GM23338 (cell line): ENCODE measurements around the gene UCKL1. TPM values are rescaled to one million over a fixed set of nuclear protein-coding genes. Genes with fewer than 3 reads are reported as not detected.
A peak's percentile ranks its signal among the peaks of the same experiment; 100 is the strongest.

Experiments used
- ATAC-seq: fragments of 200-7000 bp; cut with Tn5 transposase; 3 replicates; pipeline ENCODE4 v1.9.1; 2020
- DNase-seq: peaks from one replicate; pipeline ENCODE4 v3.0.0-alpha.2; 2015; ENCODE audit warnings: low spot score
- H2AFZ ChIP-seq: fragments of 200-600 bp; sonication (generic); 2 replicates; pipeline ENCODE4 v1.8.0; 2016; ENCODE audit warnings: antibody characterized with exemption, mild to moderate bottlenecking, moderate library complexity
- H3F3A ChIP-seq: fragments of 200-600 bp; sonication (generic); replicated peaks from 2 replicates; pipeline ENCODE4 v1.8.0; 2017; ENCODE audit warnings: antibody characterized with exemption, mixed run types, low read depth
- H3K27ac ChIP-seq: fragments of 200-600 bp; sonication (generic); 2 replicates; pipeline ENCODE4 v1.6.1; 2016; ENCODE audit warnings: low read depth
- H3K27me3 ChIP-seq: fragments of 200-600 bp; sonication (generic); 2 replicates; pipeline ENCODE4 v1.8.0; 2016; ENCODE audit warnings: mild to moderate bottlenecking, mixed run types, moderate library complexity; ENCODE audit not compliant: insufficient read depth
- H3K36me3 ChIP-seq: fragments of 200-600 bp; sonication (generic); 2 replicates; pipeline ENCODE4 v1.8.0; 2016; ENCODE audit warnings: mild to moderate bottlenecking; ENCODE audit not compliant: insufficient read depth
- H3K4me1 ChIP-seq: fragments of 200-600 bp; sonication (generic); 2 replicates; pipeline ENCODE4 v1.8.0; 2016; ENCODE audit warnings: mild to moderate bottlenecking, moderate library complexity; ENCODE audit not compliant: insufficient read depth
- H3K4me2 ChIP-seq: fragments of 200-600 bp; sonication (generic); 2 replicates; pipeline ENCODE4 v1.7.1; 2017; ENCODE audit warnings: mixed run types
- H3K4me3 ChIP-seq: fragments of 200-600 bp; sonication (generic); 2 replicates; pipeline ENCODE4 v1.6.1; 2016; ENCODE audit warnings: mixed run types
- H3K79me2 ChIP-seq: fragments of 200-600 bp; sonication (generic); replicated peaks from 2 replicates; pipeline ENCODE4 v1.8.0; 2017; ENCODE audit warnings: mild to moderate bottlenecking; ENCODE audit not compliant: insufficient read depth
- H3K9me2 ChIP-seq: fragments of 200-600 bp; sonication (generic); 2 replicates; pipeline ENCODE4 v1.8.0; 2017; ENCODE audit not compliant: insufficient read depth
- H4K20me1 ChIP-seq: fragments of 200-600 bp; sonication (generic); replicated peaks from 2 replicates; pipeline ENCODE4 v1.8.0; 2017; ENCODE audit warnings: mild to moderate bottlenecking; ENCODE audit not compliant: insufficient read depth
- H3K27ac Mint-ChIP-seq: 2 replicates; pipeline ENCODE4 v1.8.0; 2020; ENCODE audit warnings: inconsistent platforms, mild to moderate bottlenecking, moderate library complexity, mixed read lengths
- H3K27me3 Mint-ChIP-seq: 3 replicates; pipeline ENCODE4 v1.8.0; 2022; ENCODE audit warnings: low read depth, mild to moderate bottlenecking, moderate library complexity, mixed read lengths, inconsistent platforms; ENCODE audit not compliant: insufficient read depth, poor library complexity
- H3K36me3 Mint-ChIP-seq: 3 replicates; pipeline ENCODE4 v1.8.0; 2021; ENCODE audit warnings: low read depth, mild to moderate bottlenecking, inconsistent platforms, moderate library complexity, mixed read lengths
- H3K4me1 Mint-ChIP-seq: 3 replicates; pipeline ENCODE4 v1.8.0; 2020; ENCODE audit warnings: mild to moderate bottlenecking, inconsistent platforms, mixed read lengths
- H3K4me3 Mint-ChIP-seq: 3 replicates; pipeline ENCODE4 v1.8.0; 2021; ENCODE audit warnings: moderate library complexity, mild to moderate bottlenecking, inconsistent platforms, mixed read lengths
- H3K9me3 Mint-ChIP-seq: 3 replicates; pipeline ENCODE4 v1.8.0; 2020; ENCODE audit warnings: moderate library complexity, mild to moderate bottlenecking, inconsistent platforms, mixed read lengths
- CREB1 ChIP-seq: fragments of 250-450 bp; sonication (Bioruptor Pico); IDR thresholded peaks from 2 replicates; pipeline ENCODE4 v1.5.0; 2020; ENCODE audit warnings: low read depth, mild to moderate bottlenecking, moderate library complexity
- POLR2AphosphoS5 ChIP-seq: IDR thresholded peaks from 2 replicates; pipeline ENCODE4 v1.6.1; 2016; ENCODE audit warnings: antibody characterized with exemption, low read depth
- polyA plus RNA-seq: library from polyadenylated mRNA; unstranded; fragments of >200 nt; fragmentation: Nextera tagmentation; extraction: Ambion mirVana; gene quantifications from 2 replicates; pipeline ENCODE4 v1.2.1, GENCODE V29; 2016
- total RNA-seq: library from RNA; depleted of rRNA; stranded (reverse); fragments of >200 nt; shearing (Covaris generic); gene quantifications from 2 replicates; pipeline ENCODE4 v1.2.3, GENCODE V29; 2014
- TF ChIP-seq, protein P1 (sequence below): fragments of 250-450 bp; sonication (Bioruptor Pico); IDR thresholded peaks from 2 replicates; pipeline ENCODE4 v1.5.0; 2020; ENCODE audit warnings: mild to moderate bottlenecking, moderate library complexity
- TF ChIP-seq, protein P2 (sequence below), 2 experiments: fragments of 200-600 bp in 1 of 2; sonication (generic) in 1 of 2; conservative IDR thresholded peaks; 2 replicates each; pipeline versions ENCODE4 v1.5.1 to v1.6.1; 2016 to 2017; ENCODE audit warnings: antibody characterized with exemption in 2 of 2, low read depth in 2 of 2, mild to moderate bottlenecking in 2 of 2, moderate library complexity in 1 of 2
- TF ChIP-seq, protein P3 (sequence below): IDR thresholded peaks from one replicate; pipeline ENCODE4 v1.6.1; 2018; ENCODE audit warnings: antibody characterized with exemption; ENCODE audit not compliant: unreplicated experiment

Gene UCKL1
- total and polyA plus RNA-seq, 2 experiments from 2014 or later = 56.8 to 82.5 TPM

DNA sequence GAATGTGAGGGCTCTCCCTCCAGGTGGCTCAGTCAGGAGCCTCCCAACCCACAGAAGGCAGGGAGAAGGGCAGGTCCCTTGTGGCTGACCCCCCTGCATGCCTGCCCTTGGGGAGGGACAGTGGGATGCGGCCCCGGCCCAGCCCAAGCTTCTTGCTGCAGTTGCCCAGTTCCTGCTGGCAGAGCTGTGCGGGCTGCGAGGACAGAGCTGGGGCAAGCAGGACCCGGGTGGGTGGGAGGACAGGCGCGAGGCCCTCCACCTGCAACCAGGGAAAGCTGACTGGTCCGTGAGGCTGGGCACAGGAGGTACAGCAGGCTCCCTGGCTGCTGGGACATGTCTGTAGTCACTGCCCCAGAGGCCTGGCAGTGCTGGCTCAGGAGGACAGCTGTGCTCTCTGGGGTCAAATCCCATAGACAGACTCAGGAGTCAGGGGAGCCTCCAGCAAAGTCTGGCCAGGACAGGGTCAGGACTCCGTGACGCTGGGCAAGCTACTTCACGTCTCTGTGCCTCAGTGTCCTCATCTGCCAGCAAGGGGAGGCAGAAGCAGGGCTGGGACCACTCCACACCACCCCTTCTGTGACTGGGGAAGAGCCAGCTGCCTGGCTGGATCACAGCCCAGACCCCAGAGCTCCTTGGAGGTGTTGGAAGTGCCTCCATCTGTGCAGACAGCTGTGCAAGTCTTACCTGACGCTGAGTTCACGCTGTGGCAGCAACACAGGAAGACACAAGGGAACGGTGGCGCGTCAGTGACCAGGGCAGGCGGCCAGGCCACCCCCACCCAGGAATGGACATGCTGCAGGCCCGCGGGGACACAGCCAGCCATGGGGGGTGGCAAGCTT, 13.0 kb downstream of the UCKL1 start (continued):
- TF ChIP-seq, protein P1, sequence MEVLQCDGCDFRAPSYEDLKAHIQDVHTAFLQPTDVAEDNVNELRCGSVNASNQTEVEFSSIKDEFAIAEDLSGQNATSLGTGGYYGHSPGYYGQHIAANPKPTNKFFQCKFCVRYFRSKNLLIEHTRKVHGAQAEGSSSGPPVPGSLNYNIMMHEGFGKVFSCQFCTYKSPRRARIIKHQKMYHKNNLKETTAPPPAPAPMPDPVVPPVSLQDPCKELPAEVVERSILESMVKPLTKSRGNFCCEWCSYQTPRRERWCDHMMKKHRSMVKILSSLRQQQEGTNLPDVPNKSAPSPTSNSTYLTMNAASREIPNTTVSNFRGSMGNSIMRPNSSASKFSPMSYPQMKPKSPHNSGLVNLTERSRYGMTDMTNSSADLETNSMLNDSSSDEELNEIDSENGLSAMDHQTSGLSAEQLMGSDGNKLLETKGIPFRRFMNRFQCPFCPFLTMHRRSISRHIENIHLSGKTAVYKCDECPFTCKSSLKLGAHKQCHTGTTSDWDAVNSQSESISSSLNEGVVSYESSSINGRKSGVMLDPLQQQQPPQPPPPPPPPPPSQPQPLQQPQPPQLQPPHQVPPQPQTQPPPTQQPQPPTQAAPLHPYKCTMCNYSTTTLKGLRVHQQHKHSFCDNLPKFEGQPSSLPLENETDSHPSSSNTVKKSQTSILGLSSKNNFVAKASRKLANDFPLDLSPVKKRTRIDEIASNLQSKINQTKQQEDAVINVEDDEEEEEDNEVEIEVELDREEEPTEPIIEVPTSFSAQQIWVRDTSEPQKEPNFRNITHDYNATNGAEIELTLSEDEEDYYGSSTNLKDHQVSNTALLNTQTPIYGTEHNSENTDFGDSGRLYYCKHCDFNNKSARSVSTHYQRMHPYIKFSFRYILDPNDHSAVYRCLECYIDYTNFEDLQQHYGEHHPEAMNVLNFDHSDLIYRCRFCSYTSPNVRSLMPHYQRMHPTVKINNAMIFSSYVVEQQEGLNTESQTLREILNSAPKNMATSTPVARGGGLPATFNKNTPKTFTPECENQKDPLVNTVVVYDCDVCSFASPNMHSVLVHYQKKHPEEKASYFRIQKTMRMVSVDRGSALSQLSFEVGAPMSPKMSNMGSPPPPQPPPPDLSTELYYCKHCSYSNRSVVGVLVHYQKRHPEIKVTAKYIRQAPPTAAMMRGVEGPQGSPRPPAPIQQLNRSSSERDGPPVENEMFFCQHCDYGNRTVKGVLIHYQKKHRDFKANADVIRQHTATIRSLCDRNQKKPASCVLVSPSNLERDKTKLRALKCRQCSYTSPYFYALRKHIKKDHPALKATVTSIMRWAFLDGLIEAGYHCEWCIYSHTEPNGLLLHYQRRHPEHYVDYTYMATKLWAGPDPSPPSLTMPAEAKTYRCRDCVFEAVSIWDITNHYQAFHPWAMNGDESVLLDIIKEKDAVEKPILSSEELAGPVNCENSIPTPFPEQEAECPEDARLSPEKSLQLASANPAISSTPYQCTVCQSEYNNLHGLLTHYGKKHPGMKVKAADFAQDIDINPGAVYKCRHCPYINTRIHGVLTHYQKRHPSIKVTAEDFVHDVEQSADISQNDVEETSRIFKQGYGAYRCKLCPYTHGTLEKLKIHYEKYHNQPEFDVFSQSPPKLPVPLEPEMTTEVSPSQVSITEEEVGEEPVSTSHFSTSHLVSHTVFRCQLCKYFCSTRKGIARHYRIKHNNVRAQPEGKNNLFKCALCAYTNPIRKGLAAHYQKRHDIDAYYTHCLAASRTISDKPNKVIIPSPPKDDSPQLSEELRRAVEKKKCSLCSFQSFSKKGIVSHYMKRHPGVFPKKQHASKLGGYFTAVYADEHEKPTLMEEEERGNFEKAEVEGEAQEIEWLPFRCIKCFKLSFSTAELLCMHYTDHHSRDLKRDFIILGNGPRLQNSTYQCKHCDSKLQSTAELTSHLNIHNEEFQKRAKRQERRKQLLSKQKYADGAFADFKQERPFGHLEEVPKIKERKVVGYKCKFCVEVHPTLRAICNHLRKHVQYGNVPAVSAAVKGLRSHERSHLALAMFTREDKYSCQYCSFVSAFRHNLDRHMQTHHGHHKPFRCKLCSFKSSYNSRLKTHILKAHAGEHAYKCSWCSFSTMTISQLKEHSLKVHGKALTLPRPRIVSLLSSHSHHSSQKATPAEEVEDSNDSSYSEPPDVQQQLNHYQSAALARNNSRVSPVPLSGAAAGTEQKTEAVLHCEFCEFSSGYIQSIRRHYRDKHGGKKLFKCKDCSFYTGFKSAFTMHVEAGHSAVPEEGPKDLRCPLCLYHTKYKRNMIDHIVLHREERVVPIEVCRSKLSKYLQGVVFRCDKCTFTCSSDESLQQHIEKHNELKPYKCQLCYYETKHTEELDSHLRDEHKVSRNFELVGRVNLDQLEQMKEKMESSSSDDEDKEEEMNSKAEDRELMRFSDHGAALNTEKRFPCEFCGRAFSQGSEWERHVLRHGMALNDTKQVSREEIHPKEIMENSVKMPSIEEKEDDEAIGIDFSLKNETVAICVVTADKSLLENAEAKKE (CRISPR knock-in tag) = no peak
- TF ChIP-seq, protein P2, sequence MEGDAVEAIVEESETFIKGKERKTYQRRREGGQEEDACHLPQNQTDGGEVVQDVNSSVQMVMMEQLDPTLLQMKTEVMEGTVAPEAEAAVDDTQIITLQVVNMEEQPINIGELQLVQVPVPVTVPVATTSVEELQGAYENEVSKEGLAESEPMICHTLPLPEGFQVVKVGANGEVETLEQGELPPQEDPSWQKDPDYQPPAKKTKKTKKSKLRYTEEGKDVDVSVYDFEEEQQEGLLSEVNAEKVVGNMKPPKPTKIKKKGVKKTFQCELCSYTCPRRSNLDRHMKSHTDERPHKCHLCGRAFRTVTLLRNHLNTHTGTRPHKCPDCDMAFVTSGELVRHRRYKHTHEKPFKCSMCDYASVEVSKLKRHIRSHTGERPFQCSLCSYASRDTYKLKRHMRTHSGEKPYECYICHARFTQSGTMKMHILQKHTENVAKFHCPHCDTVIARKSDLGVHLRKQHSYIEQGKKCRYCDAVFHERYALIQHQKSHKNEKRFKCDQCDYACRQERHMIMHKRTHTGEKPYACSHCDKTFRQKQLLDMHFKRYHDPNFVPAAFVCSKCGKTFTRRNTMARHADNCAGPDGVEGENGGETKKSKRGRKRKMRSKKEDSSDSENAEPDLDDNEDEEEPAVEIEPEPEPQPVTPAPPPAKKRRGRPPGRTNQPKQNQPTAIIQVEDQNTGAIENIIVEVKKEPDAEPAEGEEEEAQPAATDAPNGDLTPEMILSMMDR (conservative IDR thresholded peaks at IDR 0.05; ENCODE audit: low read depth in 2 of 2) = no peak
- TF ChIP-seq CREB1 (CRISPR knock-in tag) = no peak

DNA sequence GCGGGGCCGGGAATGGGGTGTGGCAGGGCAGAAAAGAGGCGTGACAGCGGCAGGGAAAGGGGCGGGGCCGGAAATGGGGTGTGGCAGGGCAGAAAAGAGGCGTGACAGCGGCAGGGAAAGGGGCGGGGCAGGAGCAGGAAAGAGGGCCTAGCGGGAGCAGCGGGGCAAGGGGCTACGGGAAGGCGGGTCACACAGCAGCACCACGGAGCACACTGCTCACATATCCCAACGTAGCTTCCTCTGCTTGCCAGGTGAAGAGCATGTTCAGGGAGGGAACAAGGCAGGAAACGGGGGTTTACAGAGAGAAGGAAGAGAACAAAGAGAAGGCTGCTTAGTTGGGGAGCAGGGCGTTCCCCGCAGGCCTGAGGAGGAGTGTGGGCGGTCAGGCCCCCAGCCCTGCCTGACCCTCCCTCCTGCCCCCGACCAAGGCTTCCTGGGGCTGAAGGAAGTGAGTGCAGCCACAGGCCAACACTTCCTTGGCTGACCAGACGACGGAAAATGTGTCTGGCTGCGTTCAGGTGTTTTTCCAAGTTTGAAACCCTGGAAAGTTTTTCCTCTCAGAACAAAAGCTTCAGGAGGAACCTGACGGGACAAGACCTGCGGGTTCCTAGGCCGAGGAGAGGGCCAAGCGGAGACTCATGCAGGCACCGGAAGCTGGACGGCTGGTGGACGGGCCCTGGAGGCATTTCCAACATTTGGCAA, 13.8 kb downstream of the UCKL1 start:
- peak; percentile 12 for ATAC-seq

More for the DNA sequence above, 13.8 kb downstream of the UCKL1 start:
- Histone ChIP-seq H3K27me3 (no peaks in the 10 kb centered on the region), H3F3A (peaks cover 39% of the 10 kb centered on the region), H3K4me2 (peak overlapping the region; percentile 73), H2AFZ (no peak overlapping the region), H3K4me1 (peaks cover 10% of the 10 kb centered on the region; the same call in 1 of the 2 replicates), H3K27ac (peak overlapping the region; percentile 96), H4K20me1 (peaks cover 8% of the 10 kb centered on the region), H3K36me3 (no peaks in the 10 kb centered on the region), H3K79me2 (peaks cover 9% of the 10 kb centered on the region), H3K9me2 (no peaks in the 10 kb centered on the region), H3K4me3 (peak overlapping the region; percentile 46)
- peak overlapping the region; percentile 96 for H3K27ac Mint-ChIP-seq
- H3K4me1 Mint-ChIP-seq = peaks cover 9% of the 10 kb centered on the region
- peaks cover 20% of the 10 kb centered on the region for H3K36me3 Mint-ChIP-seq
- peak overlapping the region; percentile 69 for H3K4me3 Mint-ChIP-seq
- no peaks in the 10 kb centered on the region for H3K9me3 Mint-ChIP-seq
- DNase-seq = peak; percentile 96
- peaks cover 25% of the 10 kb centered on the region for H3K27me3 Mint-ChIP-seq
- TF ChIP-seq, protein P3, sequence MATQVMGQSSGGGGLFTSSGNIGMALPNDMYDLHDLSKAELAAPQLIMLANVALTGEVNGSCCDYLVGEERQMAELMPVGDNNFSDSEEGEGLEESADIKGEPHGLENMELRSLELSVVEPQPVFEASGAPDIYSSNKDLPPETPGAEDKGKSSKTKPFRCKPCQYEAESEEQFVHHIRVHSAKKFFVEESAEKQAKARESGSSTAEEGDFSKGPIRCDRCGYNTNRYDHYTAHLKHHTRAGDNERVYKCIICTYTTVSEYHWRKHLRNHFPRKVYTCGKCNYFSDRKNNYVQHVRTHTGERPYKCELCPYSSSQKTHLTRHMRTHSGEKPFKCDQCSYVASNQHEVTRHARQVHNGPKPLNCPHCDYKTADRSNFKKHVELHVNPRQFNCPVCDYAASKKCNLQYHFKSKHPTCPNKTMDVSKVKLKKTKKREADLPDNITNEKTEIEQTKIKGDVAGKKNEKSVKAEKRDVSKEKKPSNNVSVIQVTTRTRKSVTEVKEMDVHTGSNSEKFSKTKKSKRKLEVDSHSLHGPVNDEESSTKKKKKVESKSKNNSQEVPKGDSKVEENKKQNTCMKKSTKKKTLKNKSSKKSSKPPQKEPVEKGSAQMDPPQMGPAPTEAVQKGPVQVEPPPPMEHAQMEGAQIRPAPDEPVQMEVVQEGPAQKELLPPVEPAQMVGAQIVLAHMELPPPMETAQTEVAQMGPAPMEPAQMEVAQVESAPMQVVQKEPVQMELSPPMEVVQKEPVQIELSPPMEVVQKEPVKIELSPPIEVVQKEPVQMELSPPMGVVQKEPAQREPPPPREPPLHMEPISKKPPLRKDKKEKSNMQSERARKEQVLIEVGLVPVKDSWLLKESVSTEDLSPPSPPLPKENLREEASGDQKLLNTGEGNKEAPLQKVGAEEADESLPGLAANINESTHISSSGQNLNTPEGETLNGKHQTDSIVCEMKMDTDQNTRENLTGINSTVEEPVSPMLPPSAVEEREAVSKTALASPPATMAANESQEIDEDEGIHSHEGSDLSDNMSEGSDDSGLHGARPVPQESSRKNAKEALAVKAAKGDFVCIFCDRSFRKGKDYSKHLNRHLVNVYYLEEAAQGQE = no peak
- peak; percentile 82 for TF ChIP-seq POLR2AphosphoS5
